Sciatic nerve (tissue), 2 donors: ENCODE data around the gene ARHGEF5. TPM values are rescaled to one million over a fixed set of nuclear protein-coding genes. Genes with fewer than 3 reads are reported as not detected.
A peak's percentile ranks its signal among the peaks of the same experiment; 100 is the strongest.
"Not testable (repeated sequence)": the region's sequence is repeated elsewhere in the genome, so short reads cannot be mapped to it uniquely, and the experiment has no call there.

Experiments used
- ATAC-seq: fragments of 200-7000 bp; cut with Tn5 transposase; one replicate; pipeline ENCODE4 v1.9.1; 2020; ENCODE audit warnings: mild to moderate bottlenecking, moderate library complexity
- DNase-seq: peaks from one replicate; pipeline ENCODE4 v3.0.0-alpha.2; 2020; ENCODE audit warnings: low spot score
- intact Hi-C: fragments of 100-400 bp; cut with DNase I; formaldehyde crosslinking; loops from one replicate; pipeline ENCODE4 v1.14.2; 2022
- total RNA-seq: library from RNA; stranded (reverse); fragmentation: NEBNext Ultra II Directional; extraction: Animal tissue kit (Norgen Biotek cat#: 25700); gene quantifications from one replicate; pipeline ENCODE4 v1.2.1, GENCODE V29; 2021
- donor health status: DM: no; HTN: no; CAD: no.
- donor health status: DM: no; HTN: no; CAD: no.

Gene ARHGEF5
- total RNA-seq, 1 donor from 2014 or later = 12.8 TPM

DNA sequence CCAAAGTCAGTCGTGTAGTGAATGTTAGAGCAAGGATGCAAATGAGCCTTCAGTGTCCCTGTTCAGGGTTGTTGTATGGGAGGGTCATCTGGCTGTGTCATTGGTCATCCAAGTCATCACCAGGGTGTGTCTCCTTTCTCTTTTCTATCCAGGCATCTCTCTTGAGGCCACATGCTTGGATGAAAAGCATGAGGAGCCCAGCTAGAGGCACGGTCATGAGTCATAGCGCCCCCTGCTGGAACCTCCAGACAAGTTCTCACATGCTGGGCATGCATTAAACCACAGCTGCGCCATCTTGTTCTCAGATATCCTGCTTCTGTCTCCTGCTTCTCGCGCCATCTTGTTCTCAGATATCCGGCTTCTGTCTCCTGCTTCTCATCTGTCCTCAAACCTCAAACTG is 14.0 kb downstream of the ARHGEF5 start:
- ATAC-seq = not testable (repeated sequence)

DNA sequence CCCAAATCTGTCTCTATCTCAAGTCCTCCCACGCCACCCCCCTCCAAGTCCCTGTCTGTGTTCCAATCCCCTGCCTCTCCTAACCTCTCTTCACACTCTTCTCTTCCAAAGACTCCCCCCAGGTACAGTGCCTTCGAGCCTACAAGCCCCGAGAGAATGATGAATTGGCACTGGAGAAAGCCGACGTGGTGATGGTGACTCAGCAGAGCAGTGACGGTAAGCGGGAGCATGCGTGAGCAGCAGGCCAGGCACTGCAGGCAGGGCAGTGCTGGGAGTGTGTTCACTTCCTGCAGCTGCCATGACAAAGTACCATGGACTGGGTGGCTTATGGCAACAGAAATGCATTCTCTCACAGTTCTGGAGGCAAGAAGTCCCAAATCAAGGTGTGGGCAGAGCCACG is 23.4 kb downstream of the ARHGEF5 start:
- ATAC-seq (no peak), DNase-seq (no peak)
- intact Hi-C loops = no loop called here

More for the DNA sequence above, 14.0 kb downstream of the ARHGEF5 start:
- intact Hi-C loops, DNase-seq: not testable (repeated sequence)

DNA sequence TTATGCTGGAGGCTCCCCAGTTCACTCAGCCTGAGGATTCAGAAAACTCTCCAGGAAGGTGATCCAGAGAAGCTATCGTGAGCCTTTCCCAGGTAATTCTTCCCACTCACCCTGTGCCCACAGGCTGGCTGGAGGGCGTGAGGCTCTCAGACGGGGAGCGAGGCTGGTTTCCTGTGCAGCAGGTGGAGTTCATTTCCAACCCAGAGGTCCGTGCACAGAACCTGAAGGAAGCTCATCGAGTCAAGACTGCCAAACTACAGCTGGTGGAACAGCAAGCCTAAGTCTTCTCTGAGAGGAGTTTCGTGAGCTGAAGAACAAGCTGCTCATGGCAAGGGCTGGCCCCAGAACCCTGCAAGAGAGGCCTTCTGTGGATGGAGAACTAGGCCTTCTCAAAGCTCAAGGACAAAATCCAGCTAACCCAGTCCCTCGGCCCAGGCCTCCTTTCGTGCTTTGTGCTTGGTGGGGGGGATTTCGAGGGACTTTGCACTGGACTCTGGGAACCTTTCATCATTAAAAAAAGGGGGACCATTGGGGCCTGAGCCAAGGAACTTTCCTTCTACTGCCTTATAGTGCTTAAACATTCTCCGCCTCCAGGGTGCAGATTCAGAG is 24.7 kb downstream of the ARHGEF5 start:
- ATAC-seq (no peak), DNase-seq (no peak)
- intact Hi-C loops = no loop called here

DNA sequence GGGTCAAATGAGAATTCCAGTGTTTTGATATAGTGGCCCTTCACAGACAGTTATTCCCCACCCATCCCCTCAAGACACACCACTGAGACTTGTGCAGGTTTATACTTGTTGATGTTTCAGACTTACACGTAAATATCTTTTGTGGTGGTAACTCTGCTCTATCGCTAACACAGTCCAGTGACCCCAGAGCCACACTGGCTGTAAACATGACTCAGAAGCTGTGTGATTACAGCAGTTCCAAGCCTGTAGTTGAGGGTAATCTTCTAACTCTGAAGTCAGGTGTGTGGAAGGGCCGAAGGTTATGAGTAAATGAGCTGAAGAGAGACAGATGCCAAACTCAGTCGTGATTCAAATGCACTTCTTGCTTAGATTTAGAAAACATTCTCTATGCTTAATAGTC is 28.9 kb downstream of the ARHGEF5 start:
- DNase-seq (no peak), ATAC-seq (no peak)
- intact Hi-C loops = no loop called here

DNA sequence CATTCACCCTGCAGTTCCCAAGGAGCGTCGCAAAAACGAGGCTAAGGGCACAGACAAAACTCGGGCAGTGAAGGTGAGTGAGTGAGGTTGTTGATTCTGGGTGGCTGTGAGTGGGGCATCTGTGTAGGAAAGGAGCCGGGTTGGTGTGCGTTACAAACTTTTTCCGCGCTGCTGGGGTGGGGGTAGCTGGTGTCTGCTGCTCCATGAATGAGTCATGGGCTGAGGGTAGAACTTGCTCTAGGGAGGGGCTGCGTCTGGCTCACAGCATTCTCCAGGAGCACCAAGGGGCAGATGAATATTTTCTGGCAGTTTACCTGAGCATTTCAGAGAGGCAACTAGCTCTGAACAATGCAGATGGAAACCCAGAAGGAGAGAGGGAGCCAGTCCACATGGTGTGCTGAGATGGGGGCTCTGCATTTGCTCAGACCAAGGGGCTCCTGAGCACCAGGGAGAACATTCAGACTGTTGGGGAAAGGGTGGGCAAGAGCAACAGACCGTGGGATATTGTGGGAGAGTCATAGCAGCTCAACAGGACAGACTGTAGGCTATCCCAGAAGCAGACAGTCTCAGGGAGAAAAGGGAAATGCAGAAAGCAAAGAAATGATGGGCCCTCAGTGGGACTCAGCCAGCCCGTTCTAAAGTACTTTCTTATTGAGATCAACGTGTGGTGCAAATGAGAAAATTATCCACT is 29.5 kb downstream of the ARHGEF5 start:
- intact Hi-C loops = no loop called here
- DNase-seq (no peak), ATAC-seq (no peak)

DNA sequence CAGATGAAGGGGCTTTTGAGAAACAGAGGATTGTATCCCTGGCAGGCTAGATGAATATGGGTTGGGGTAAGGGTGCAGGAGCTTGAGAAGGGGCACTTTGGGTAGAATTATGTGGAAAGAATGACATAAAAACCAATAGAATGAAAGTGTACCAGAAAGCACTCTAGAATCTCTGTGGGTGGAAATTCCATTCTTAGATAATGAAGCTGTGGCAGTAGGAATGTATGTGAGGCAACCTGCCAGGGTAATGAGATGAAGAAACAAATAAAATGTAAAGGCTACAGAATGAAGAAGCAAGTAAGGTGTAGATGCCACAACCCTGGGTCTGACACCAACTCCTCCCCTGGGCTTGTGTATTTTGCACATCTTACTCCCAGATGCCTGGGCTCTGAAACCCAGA is 31.5 kb downstream of the ARHGEF5 start:
- no peak for ATAC-seq
- no peak for DNase-seq
- intact Hi-C loops = no loop called here

DNA sequence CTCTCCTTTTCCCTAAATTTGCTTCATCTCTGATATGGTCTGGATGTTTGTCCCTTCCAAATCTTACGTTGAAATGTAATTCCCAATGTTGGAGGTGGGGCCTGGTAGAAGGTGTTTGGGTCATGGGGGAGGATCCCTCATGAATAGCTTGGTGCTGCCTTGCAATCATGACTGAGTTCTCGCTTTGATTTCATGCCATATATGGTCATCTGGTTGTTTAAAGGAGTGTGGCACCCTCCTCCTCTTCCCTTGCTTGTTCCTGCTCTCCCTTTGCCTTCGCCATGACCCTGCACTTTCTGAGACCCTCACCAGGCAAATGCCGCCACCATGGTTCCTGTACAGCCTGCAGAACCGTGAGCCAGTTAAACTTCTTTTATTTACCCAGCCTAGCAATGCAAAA is 33.7 kb downstream of the ARHGEF5 start:
- DNase-seq (no peak), ATAC-seq (no peak)
- intact Hi-C loops = no loop called here

DNA sequence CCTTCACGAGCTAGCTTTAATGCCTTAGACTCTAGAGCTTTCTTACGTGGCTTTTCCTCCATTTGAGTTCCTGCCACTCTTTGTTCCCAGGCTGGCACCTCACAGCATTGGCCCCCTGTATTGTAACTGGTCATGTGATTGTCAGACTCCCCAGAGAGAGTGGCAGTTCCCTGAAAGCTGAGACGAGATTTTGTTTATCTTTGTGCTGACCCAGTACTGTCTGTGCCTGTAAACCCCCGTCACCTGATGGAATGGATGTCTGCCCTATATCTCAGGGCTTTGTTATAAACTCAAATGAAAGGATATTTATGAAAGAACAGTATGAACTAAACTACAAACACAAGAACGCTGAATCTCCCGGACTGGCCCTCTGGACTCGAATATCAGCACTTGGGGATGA is 35.3 kb downstream of the ARHGEF5 start:
- intact Hi-C loops = no loop called here
- DNase-seq (no peak), ATAC-seq (no peak)

DNA sequence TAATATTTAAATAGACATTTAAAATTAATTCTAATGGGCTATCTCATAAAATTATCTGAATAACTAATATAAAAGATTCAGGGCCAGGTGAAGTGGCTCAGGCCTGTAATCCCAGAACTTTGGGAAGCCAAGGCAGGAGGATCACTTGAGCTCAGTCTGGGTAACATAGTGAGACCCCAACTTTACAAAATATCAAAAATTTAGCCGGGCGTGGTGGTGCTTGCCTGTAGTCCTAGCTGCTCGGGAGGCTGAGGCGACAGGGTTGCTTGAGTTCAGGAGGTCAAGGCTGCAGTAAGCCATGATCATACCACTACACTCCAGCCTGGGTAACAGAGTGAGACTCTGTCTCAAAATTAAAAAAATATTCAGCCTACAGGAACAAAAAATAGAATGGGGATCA is 35.8 kb downstream of the ARHGEF5 start:
- DNase-seq = no peak
- intact Hi-C loops = no loop called here

DNA sequence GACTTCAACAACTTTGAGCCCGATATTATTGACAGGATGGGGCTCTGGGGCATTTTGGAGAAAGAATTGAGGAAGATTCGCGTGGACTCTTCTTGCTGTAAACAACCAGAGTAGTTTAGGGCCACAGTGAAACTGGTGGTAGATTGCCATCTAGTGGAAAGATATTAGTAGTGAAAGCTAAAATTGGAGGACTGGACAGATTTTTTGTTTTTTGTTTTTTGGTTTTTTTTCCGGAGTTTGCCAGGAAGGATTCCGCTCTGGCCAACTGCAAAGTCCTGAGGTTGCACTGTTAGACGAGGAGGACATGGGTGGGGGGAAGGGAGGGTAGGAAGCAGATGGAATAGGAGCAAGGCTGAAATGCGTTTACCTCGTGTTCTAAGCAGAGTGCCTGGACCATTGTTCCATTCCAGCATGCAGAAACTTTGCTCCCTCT is 36.6 kb downstream of the ARHGEF5 start:
- DNase-seq (no peak), ATAC-seq (peak; percentile 90)

More for the DNA sequence above, 35.8 kb downstream of the ARHGEF5 start:
- no peak for ATAC-seq

DNA sequence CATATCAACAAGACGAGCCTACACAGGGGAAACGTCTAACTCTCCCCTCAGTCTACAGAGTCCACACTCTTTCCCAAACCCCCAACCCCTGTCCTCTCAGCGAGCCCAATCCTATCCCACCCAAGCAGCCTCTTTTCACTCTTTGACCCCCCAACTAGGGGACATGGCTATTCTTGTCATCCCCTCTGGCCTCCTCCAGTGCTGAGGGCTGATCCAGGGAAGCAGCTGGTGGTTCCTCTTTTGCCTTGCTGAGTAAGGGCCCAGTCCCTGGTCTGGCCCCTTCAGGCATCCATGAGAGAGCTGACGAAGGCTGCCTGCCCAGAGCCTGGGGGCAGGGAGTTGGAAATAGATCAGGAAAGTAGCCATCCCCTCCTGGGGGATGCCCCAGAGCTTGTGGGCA is 41.9 kb downstream of the ARHGEF5 start:
- intact Hi-C loops = no loop called here
- DNase-seq = no peak
- no peak for ATAC-seq

More for the DNA sequence above, 36.6 kb downstream of the ARHGEF5 start:
- intact Hi-C loops = no loop called here

DNA sequence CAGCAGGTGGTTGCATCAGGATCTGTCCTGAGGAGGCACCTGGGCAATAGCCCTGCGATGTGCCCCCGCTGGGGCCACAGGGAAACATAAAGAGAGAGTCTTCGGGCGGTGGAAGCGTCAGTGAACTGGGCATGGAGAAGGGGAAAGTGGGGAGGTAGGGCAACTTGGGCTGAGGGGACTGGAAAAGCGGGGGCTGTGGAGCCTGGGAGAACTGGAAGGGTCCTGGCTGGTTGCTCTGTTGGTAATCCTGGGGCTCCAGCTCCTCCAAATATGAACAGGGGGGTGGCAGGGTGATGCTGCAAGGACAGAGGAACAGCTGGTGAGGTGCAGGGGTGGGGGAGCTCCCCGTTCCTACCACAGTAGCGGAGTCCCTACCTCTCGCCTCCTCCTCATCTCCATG is 43.1 kb downstream of the ARHGEF5 start:
- intact Hi-C loops = no loop called here
- ATAC-seq (no peak), DNase-seq (no peak)

DNA sequence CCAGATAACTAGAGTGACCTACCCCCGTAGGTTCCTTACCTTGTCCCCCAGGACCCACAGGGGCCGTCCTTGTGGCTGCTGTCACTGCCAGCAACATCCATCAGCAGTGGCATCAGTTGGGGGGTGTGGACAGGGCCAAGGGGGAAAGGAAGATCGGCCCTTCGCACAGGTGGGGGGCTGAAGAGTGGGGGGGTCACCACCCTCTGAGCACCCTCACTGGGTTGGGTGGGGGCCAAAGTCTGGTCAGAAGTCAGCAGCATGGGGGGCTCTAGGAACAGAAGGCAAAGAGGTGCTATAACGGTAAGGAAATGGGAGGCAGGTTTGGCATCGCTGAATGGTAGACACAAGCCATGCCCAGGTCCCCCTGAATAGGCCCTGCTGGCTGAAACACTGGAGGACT is 43.7 kb downstream of the ARHGEF5 start:
- intact Hi-C loops = no loop called here
- no peak for DNase-seq
- no peak for ATAC-seq

DNA sequence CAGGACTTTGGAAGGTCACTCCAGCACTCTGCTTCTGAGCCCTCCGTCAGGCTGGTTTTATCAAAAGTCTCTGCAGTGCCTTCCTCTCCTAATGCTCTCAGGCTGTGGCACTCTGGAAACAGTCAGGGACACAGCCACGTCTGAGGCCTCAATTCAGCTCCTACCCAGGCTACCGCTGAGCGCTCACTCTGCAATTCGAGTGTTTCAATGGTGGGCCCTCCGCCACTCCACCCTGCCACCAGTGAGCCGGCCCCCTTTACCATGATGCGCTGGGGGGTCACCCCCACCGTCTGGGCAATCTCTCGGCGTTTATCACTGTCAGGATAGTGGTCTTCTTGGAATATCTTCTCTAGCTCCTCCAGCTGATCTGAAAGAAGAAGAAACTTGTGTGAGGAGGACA is 44.7 kb downstream of the ARHGEF5 start:
- DNase-seq (no peak), ATAC-seq (no peak)
- intact Hi-C loops = no loop called here

DNA sequence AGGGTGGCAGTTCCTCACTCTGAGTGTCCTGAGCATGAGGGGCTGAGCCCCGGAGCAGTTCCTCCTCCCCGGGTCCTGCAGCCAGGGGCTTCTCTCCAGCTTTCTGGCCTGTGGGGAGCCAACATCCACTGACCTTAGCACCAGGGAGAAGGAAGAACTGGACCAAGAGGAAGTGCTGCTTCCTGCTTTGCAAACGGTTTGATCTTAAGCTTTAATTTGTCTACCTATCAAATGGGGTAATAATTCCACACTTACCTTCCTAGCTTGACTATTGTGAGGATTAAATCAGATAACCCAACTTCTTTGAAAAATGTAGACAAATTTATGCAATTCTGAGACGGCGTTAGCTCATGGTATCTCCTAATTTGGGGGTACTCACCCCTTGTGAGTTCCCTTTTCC is 46.3 kb downstream of the ARHGEF5 start:
- DNase-seq = no peak
- intact Hi-C loops = no loop called here
- ATAC-seq = no peak

DNA sequence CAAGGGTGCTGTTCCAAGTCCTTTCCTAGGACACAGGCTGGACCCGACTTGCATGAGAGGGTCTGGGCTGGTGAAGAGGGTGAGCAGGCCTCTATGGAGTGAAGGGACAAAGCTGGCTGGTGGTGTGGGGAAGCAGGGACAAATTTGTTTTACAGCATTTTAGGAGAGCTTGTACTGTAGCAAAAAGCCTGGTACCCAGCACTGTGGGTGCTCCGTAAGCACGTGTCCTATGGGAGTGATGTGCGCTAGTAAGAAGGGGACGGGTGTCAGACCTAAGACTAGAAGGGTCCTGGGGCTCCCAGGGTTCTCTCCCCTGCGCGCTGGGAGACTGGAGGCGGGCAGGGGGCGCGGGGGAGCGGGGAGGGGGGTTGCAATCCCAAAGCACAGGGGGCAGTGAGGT is 47.9 kb downstream of the ARHGEF5 start:
- ATAC-seq (no peak), DNase-seq (no peak)
- intact Hi-C loops = no loop called here

DNA sequence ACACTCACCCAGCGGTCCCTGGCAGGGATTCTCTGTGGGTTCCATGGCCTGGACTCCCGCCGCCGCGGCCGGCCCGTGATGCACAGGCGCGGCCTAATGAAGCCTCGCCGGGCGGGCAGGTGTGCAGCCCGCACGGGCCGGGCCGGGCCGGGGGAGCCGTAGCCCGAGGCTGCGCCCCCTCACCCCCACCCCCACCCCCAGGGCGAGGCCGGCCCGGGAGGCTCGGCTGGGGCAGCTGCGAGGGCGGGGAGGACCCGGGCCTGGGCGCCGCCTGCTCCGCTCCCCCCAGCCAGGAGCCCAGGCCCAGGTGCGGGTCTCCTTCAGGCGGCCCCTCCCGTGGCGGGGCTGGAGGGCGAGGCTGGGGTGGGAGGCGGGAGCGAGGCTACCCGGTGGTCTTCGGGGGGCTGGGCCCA is 48.5 kb downstream of the ARHGEF5 start, which contains the start of gene NOBOX:
NOBOX (minus strand) TSS at position 45 of the 413 bp plus-strand sequence.
- no peak for ATAC-seq
- no peak for DNase-seq

DNA sequence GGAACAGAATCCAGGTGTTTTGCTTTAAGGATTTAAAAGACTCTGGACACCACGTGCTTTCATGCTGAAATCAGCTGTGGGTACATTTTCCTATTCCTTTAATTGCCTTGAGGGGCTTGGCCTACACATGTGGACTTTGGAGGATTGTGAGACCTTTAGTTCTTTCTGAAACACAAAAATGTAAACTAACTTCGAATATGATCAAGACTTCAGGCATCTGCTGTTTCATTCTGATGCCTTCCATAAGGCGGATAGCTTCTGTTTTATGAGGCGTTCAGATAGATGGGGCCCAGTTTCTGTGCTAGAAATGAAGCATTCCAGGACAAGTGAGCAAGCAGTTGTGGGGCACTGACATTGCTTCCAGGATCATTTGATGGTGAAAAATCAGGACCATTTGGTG is 49.7 kb downstream of the ARHGEF5 start:
- intact Hi-C loops = no loop called here
- DNase-seq = no peak
- ATAC-seq = no peak

More for the DNA sequence above, 48.5 kb downstream of the ARHGEF5 start, which contains the start of gene NOBOX:
- intact Hi-C loops = no loop called here

DNA sequence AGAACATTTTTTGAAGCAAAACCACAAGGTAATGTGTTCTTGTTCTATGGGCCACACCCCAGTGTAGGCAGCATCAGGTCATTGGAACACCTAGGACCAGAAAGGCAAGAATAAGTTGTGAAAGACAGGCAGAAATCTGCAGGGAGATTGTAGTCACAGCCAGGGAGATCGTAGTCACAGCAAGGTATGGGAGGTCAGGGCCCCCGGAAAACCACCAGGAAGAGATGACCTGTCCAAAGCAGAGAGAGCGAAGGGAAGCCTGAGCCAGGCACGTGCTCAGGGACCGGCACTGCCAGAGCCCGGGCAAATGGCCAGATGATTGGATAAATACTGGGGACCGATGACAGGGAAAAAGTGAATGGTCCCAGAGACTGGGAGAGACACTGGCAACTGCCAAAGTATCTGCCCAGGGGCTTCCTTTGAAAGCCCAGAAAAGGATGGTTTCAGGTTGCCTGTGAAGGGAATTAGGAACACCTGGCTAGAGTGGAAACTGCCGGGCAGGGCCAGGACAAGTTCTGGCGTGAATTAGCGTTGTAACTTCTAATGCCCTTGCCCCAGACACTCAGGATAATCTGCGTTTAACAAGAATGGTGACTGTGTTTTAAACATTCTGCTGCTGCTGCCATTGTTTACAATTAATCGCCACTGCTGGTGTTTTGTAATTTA is 52.2 kb downstream of the ARHGEF5 start:
- intact Hi-C loops = no loop called here
- ATAC-seq (no peak), DNase-seq (no peak)

DNA sequence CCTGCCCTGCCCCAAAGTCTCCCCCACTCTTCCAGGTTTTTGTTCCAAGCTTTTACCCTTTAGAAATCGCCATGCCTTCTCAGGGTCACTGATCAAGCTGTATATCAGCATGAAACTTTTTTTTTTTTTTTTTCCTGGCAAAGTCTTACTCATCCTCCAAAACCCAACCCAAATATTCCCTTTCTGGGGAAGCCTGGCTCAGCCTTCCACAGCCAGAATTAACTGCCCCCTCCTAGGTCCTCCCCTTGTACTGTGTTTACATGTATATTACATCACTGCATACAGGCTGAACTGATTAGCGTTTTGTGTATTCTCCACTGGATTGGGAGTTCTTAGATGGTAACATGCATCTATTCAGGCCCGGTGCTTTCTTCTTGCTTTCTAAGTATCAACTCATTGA is 52.9 kb downstream of the ARHGEF5 start:
- DNase-seq (no peak), ATAC-seq (no peak)
- intact Hi-C loops = no loop called here
